ENCODE data around the gene FBXO33. TPM values are rescaled to one million over a fixed set of nuclear protein-coding genes. Genes with fewer than 3 reads are reported as not detected.

The FBXO33 gene
- total and polyA plus RNA-seq, 8 donors = 3.4 to 30.1 (median 6.9) TPM

- WGBS, 5 donors = 94 to 99% (median 95%) methylated on average over 9 of the region's 9 CpGs
- Histone ChIP-seq H3K4me1 (peaks cover 0 to 6% (median 2%) of the 10 kb centered on the region in 4 donors), H3K9me3 (no peaks in the 10 kb centered on the region), H3K4me3 (no peak overlapping the region), H3K27me3 (no peaks in the 10 kb centered on the region), H3K36me3 (peaks cover 2 to 53% (median 46%) of the 10 kb centered on the region in 4 donors), H3K27ac (no peak overlapping the region)
- TF ChIP-seq POLR2A (IDR thresholded peaks at IDR 0.05) (no peak), POLR2AphosphoS5 (IDR thresholded peaks at IDR 0.05) (no peak), EP300 (IDR thresholded peaks at IDR 0.05) (no peak)
- TF ChIP-seq, protein P1, sequence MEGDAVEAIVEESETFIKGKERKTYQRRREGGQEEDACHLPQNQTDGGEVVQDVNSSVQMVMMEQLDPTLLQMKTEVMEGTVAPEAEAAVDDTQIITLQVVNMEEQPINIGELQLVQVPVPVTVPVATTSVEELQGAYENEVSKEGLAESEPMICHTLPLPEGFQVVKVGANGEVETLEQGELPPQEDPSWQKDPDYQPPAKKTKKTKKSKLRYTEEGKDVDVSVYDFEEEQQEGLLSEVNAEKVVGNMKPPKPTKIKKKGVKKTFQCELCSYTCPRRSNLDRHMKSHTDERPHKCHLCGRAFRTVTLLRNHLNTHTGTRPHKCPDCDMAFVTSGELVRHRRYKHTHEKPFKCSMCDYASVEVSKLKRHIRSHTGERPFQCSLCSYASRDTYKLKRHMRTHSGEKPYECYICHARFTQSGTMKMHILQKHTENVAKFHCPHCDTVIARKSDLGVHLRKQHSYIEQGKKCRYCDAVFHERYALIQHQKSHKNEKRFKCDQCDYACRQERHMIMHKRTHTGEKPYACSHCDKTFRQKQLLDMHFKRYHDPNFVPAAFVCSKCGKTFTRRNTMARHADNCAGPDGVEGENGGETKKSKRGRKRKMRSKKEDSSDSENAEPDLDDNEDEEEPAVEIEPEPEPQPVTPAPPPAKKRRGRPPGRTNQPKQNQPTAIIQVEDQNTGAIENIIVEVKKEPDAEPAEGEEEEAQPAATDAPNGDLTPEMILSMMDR (IDR thresholded peaks at IDR 0.05) = no peak
- DNase-seq = no peak
- intact Hi-C loops (cut with DNase I; ENCODE audit: low total_unique reads) = no loop called here
These were observed 80.5 kb downstream of the FBXO33 start for GRCh38 chr14:39351708-39352107.

GRCh38 chr14:39350866-39351265 lies 81.4 kb downstream of the FBXO33 start:
- no peak for DNase-seq
- Histone ChIP-seq H3K27me3 (no peaks in the 10 kb centered on the region), H3K9me3 (no peaks in the 10 kb centered on the region), H3K4me3 (no peak overlapping the region), H3K27ac (no peak overlapping the region), H3K36me3 (peaks cover 3 to 60% (median 55%) of the 10 kb centered on the region in 4 donors), H3K4me1 (peaks cover 0 to 6% (median 2%) of the 10 kb centered on the region in 4 donors)
- 75 to 86% (median 84%) methylated on average over 3 of the region's 3 CpGs for WGBS, 5 donors
- no peak for TF ChIP-seq POLR2AphosphoS5 (IDR thresholded peaks at IDR 0.05)
- TF ChIP-seq, protein P1 (IDR thresholded peaks at IDR 0.05) = no peak
- no peak for TF ChIP-seq POLR2A (IDR thresholded peaks at IDR 0.05)
- TF ChIP-seq EP300 (IDR thresholded peaks at IDR 0.05) = no peak
- intact Hi-C loops (cut with DNase I; ENCODE audit: low total_unique reads) = no loop called here

Other genes with a start within 250 kb of the FBXO33 start
- gene MIA2, start 198.5 kb downstream of the FBXO33 start, total RNA-seq = 10 to 100 TPM; 41.4 to 72.4 (median 58.9) TPM
- 10 to 100 TPM; 23.6 to 45.6 (median 26.1) TPM for gene MIA2, start 198.5 kb downstream of the FBXO33 start, polyA plus RNA-seq